ENCODE measurements around the gene CCDC97. TPM values are rescaled to one million over a fixed set of nuclear protein-coding genes. Genes with fewer than 3 reads are reported as not detected.

The CCDC97 gene
- total RNA-seq, 2 experiments from 2014 or later, result 15.0 to 36.6 TPM

DNA sequence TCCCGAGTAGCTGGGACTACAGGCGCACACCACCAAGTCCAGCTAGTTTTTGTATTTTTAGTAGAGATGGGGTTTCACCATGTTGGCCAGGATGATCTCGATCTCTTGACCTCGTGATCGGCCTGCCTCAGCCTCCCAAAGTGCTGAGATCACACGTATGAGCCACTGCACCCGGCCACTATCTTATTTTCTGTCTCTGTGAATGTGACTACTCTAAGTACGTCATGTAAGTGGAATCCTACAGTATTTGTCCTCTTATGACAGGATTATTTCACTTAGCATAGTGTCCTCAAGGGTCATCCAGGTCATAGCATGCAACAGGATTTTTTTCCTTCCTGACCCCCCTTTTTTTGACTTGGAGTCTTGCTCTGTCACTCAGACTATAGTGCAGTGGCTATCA, 61.6 kb downstream of the CCDC97 start:
- TF ChIP-seq, protein P1, sequence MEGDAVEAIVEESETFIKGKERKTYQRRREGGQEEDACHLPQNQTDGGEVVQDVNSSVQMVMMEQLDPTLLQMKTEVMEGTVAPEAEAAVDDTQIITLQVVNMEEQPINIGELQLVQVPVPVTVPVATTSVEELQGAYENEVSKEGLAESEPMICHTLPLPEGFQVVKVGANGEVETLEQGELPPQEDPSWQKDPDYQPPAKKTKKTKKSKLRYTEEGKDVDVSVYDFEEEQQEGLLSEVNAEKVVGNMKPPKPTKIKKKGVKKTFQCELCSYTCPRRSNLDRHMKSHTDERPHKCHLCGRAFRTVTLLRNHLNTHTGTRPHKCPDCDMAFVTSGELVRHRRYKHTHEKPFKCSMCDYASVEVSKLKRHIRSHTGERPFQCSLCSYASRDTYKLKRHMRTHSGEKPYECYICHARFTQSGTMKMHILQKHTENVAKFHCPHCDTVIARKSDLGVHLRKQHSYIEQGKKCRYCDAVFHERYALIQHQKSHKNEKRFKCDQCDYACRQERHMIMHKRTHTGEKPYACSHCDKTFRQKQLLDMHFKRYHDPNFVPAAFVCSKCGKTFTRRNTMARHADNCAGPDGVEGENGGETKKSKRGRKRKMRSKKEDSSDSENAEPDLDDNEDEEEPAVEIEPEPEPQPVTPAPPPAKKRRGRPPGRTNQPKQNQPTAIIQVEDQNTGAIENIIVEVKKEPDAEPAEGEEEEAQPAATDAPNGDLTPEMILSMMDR (conservative IDR thresholded peaks at IDR 0.05; ENCODE audit: low read length), result no peak
- no peak for TF ChIP-seq EZH2phosphoT487 (IDR thresholded peaks at IDR 0.05; ENCODE audit: borderline replicate concordance, low read depth, low read length)
- Histone ChIP-seq H3K4me2 (ENCODE audit: low read length) (no peak overlapping the region), H3K9me2 (ENCODE audit: insufficient read depth, low read length) (no peaks in the 10 kb centered on the region), H4K20me1 (ENCODE audit: insufficient read depth, low read length) (no peaks in the 10 kb centered on the region), H3K36me3 (ENCODE audit: insufficient read depth, low read length) (no peaks in the 10 kb centered on the region), H3K9me3 (ENCODE audit: low read length) (no peaks in the 10 kb centered on the region), H3K4me1 (ENCODE audit: insufficient read depth, low read length, poor library complexity, severe bottlenecking) (no peaks in the 10 kb centered on the region), H3K4me3 (ENCODE audit: low read depth, low read length, poor library complexity, severe bottlenecking) (no peak overlapping the region), H2AFZ (ENCODE audit: low read length) (no peak overlapping the region), H3K79me2 (ENCODE audit: insufficient read depth, low read depth, low read length) (peaks cover under 1% of the 10 kb centered on the region; the same call in 1 of the 2 replicates), H3K27ac (ENCODE audit: low read depth, low read length, poor library complexity, severe bottlenecking) (no peak overlapping the region)
- ChIA-PET POLR2A (interaction anchor here (0.6 kb wide), 1 partner anchor 25 kb away, joined by 4 read pairs; no protein-coding TSS in a partner anchor), CTCF (ENCODE audit: unreplicated experiment) (no interaction called here)
- intact Hi-C loops (cut with micrococcal nuclease; ENCODE audit: unreplicated experiment), result no loop called here
- no TSS peak for BruUV-seq (replicated peaks)
- DNase-seq (ENCODE audit: low spot score), result no peak

DNA sequence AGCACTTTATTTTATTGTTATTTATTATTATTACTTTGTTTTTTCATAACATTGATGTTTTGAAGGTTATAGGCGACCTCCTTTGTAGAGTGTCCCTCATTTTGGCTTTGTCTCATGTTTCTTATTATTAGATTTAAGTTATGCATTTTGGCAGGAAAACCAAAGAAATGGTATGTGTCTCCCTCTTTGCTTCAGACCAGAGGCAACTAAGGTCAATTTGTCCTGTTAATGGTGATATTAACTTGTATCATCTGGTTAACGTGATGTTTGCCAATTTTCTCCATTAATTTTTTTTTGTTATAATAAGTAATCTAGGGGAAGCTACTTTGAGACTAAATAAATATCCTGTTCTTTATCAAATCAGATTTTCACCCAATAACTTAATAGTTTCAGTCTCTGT, 62.5 kb downstream of the CCDC97 start:
- ChIA-PET POLR2A (interaction anchor here (0.9 kb wide), 1 partner anchor 8 kb away, joined by 3 read pairs; no protein-coding TSS in a partner anchor), CTCF (ENCODE audit: unreplicated experiment) (no interaction called here)
- TF ChIP-seq, protein P1 (conservative IDR thresholded peaks at IDR 0.05; ENCODE audit: low read length), result no peak
- TF ChIP-seq EZH2phosphoT487 (IDR thresholded peaks at IDR 0.05; ENCODE audit: borderline replicate concordance, low read depth, low read length), result no peak
- no peak overlapping the region for H3K4me2 ChIP-seq (ENCODE audit: low read length)
- H3K9me3 ChIP-seq (ENCODE audit: low read length), result no peaks in the 10 kb centered on the region
- H2AFZ ChIP-seq (ENCODE audit: low read length), result no peak overlapping the region
- intact Hi-C loops (cut with micrococcal nuclease; ENCODE audit: unreplicated experiment), result no loop called here
- no peak overlapping the region for H3K4me3 ChIP-seq (ENCODE audit: low read depth, low read length, poor library complexity, severe bottlenecking)
- TSS peak; percentile 46 for BruUV-seq (replicated peaks)
- DNase-seq (ENCODE audit: low spot score), result no peak
- H4K20me1 ChIP-seq (ENCODE audit: insufficient read depth, low read length), result no peaks in the 10 kb centered on the region
- H3K36me3 ChIP-seq (ENCODE audit: insufficient read depth, low read length), result no peaks in the 10 kb centered on the region
- H3K9me2 ChIP-seq (ENCODE audit: insufficient read depth, low read length), result no peaks in the 10 kb centered on the region
- no peak overlapping the region for H3K27ac ChIP-seq (ENCODE audit: low read depth, low read length, poor library complexity, severe bottlenecking)
- H3K4me1 ChIP-seq (ENCODE audit: insufficient read depth, low read length, poor library complexity, severe bottlenecking), result peaks cover under 1% of the 10 kb centered on the region
- H3K79me2 ChIP-seq (ENCODE audit: insufficient read depth, low read depth, low read length), result no peaks in the 10 kb centered on the region

DNA sequence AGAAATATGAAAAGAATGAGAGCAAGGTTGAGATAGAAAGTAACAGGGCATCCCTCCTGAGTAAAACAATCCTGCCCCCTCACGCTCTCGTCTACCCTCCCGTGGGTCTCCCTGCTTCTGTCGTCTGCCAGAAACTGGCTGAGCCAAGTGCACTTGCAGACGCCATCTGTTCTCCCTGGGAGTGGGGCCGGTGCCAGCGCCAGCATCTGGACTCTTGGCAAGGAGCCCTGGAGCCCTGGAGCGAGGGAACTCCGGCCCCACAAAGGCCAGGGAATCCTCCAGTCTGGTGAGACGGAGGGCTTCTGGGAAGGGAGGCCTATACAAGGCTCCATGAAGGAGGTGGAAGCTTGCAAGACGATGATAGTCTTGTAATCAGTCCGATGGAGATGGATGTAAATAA, 64.0 kb downstream of the CCDC97 start:
- H3K79me2 ChIP-seq (ENCODE audit: insufficient read depth, low read depth, low read length), result no peaks in the 10 kb centered on the region
- no peak overlapping the region for H3K27ac ChIP-seq (ENCODE audit: low read depth, low read length, poor library complexity, severe bottlenecking)
- H3K36me3 ChIP-seq (ENCODE audit: insufficient read depth, low read length), result no peaks in the 10 kb centered on the region
- no peaks in the 10 kb centered on the region for H3K9me3 ChIP-seq (ENCODE audit: low read length)
- POLR2A ChIA-PET, result no interaction called here
- peaks cover 13% of the 10 kb centered on the region for H3K4me1 ChIP-seq (ENCODE audit: insufficient read depth, low read length, poor library complexity, severe bottlenecking)
- intact Hi-C loops (cut with micrococcal nuclease; ENCODE audit: unreplicated experiment), result no loop called here
- TF ChIP-seq, protein P1 (conservative IDR thresholded peaks at IDR 0.05; ENCODE audit: low read length), result no peak
- no peak for TF ChIP-seq EZH2phosphoT487 (IDR thresholded peaks at IDR 0.05; ENCODE audit: borderline replicate concordance, low read depth, low read length)
- no peak overlapping the region for H3K4me2 ChIP-seq (ENCODE audit: low read length)
- no peaks in the 10 kb centered on the region for H4K20me1 ChIP-seq (ENCODE audit: insufficient read depth, low read length)
- no TSS peak for BruUV-seq (replicated peaks)
- no peak overlapping the region for H3K4me3 ChIP-seq (ENCODE audit: low read depth, low read length, poor library complexity, severe bottlenecking)
- DNase-seq (ENCODE audit: low spot score), result no peak
- CTCF ChIA-PET (ENCODE audit: unreplicated experiment), result no interaction called here
- no peak overlapping the region for H2AFZ ChIP-seq (ENCODE audit: low read length)
- no peaks in the 10 kb centered on the region for H3K9me2 ChIP-seq (ENCODE audit: insufficient read depth, low read length)

Small RNA genes lying within 50 kb of the gene (small RNA-seq; reads per million reads assigned to genes)
- not detected for gene RN7SL34P

Other genes starting within 250 kb of the CCDC97 start
- not detected in 2 replicates for gene CYP2A13, start 221.7 kb upstream of the CCDC97 start, total RNA-seq (2014; rRNA removed; shearing (Covaris generic))
- gene CYP2A13, start 221.7 kb upstream of the CCDC97 start, total RNA-seq (2022), result not detected in 2 replicates
- gene CYP2F1, start 195.7 kb upstream of the CCDC97 start, total RNA-seq (2014; rRNA removed; shearing (Covaris generic)), result not detected in 2 replicates
- not detected in 2 replicates for gene CYP2F1, start 195.7 kb upstream of the CCDC97 start, total RNA-seq (2022)
- not detected in 2 replicates for gene CYP2S1, start 117.0 kb upstream of the CCDC97 start, total RNA-seq (2014; rRNA removed; shearing (Covaris generic))
- not detected in 2 replicates for gene CYP2S1, start 117.0 kb upstream of the CCDC97 start, total RNA-seq (2022)
- gene AXL, start 90.9 kb upstream of the CCDC97 start, total RNA-seq (2014; rRNA removed; shearing (Covaris generic)), result not detected in 2 replicates
- gene AXL, start 90.9 kb upstream of the CCDC97 start, total RNA-seq (2022), result not detected in 2 replicates
- gene HNRNPUL1, start 45.8 kb upstream of the CCDC97 start, total RNA-seq (2014; rRNA removed; shearing (Covaris generic)), result 194 and 200 TPM in 2 replicates
- gene HNRNPUL1, start 45.8 kb upstream of the CCDC97 start, total RNA-seq (2022), result 360 and 377 TPM in 2 replicates
- gene TGFB1, start 43.8 kb downstream of the CCDC97 start, total RNA-seq (2014; rRNA removed; shearing (Covaris generic)), result 10.9 and 15.5 TPM in 2 replicates
- gene TGFB1, start 43.8 kb downstream of the CCDC97 start, total RNA-seq (2022), result 69.9 and 88.8 TPM in 2 replicates
- gene B9D2, start 54.0 kb downstream of the CCDC97 start, total RNA-seq (2014; rRNA removed; shearing (Covaris generic)), result 1.7 and 3.9 TPM in 2 replicates
- gene B9D2, start 54.0 kb downstream of the CCDC97 start, total RNA-seq (2022), result 3.4 and 5.2 TPM in 2 replicates
- 5.6 and 10.7 TPM in 2 replicates for gene TMEM91, start 66.4 kb downstream of the CCDC97 start, total RNA-seq (2014; rRNA removed; shearing (Covaris generic))
- 12.7 and 13.5 TPM in 2 replicates for gene TMEM91, start 66.4 kb downstream of the CCDC97 start, total RNA-seq (2022)
- gene EXOSC5, start 87.2 kb downstream of the CCDC97 start, total RNA-seq (2014; rRNA removed; shearing (Covaris generic)), result 48.3 and 55.8 TPM in 2 replicates
- 36.0 and 40.0 TPM in 2 replicates for gene EXOSC5, start 87.2 kb downstream of the CCDC97 start, total RNA-seq (2022)
- gene BCKDHA, start 87.6 kb downstream of the CCDC97 start, total RNA-seq (2014; rRNA removed; shearing (Covaris generic)), result 34.6 and 66.4 TPM in 2 replicates
- gene BCKDHA, start 87.6 kb downstream of the CCDC97 start, total RNA-seq (2022), result 16.8 and 17.8 TPM in 2 replicates
- 0.47 TPM in 1 of 2 replicates, not detected in the other for gene B3GNT8, start 117.2 kb downstream of the CCDC97 start, total RNA-seq (2014; rRNA removed; shearing (Covaris generic))
- gene B3GNT8, start 117.2 kb downstream of the CCDC97 start, total RNA-seq (2022), result 0.40 TPM in 1 of 2 replicates, not detected in the other
- 22.4 and 30.6 TPM in 2 replicates for gene DMAC2, start 129.7 kb downstream of the CCDC97 start, total RNA-seq (2014; rRNA removed; shearing (Covaris generic))
- 40.6 and 41.6 TPM in 2 replicates for gene DMAC2, start 129.7 kb downstream of the CCDC97 start, total RNA-seq (2022)
- not detected in 2 replicates for gene ERICH4, start 133.0 kb downstream of the CCDC97 start, total RNA-seq (2014; rRNA removed; shearing (Covaris generic))
- not detected in 2 replicates for gene ERICH4, start 133.0 kb downstream of the CCDC97 start, total RNA-seq (2022)